ENCODE data around the gene MEX3D. TPM values are rescaled to one million over a fixed set of nuclear protein-coding genes. Genes with fewer than 3 reads are reported as not detected.

MEX3D gene
- total and polyA plus RNA-seq, 5 donors from 2014 or later: 0.21 to 3.6 TPM; not detected in 3

DNA sequence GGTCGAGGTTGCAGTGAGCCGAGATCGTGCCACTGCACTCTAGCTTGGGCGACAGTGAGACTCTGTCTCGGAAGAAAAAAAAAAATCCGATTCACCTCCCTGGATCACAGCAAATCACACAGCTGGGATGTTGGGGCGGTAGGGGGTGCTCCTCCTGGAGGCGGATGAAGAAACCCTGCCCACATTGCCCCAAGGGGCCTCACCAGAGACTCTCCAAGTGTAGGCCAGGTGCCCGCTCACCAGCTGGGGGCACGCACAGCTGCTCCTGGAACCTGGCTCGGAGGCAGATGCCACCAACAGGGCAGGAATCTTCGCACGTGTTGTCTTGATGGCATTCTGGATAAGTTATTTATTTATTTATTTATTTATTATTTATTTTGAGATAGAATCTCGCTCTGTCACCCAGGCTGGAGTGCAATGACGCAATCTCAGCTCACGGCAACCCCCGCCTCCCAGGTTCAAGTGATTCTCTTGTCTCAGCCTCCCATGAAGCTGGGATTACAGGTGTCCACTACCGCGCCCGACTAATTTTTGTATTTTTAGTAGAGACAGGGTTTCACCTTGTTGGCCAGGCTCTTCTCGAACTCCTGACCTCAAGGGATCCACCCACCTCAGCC, 34.1 kb upstream of the MEX3D start:
- no peaks in the 10 kb centered on the region for H3K27me3 ChIP-seq (ENCODE audit: control insufficient read depth, insufficient read depth, low read length)
- ATAC-seq (ENCODE audit: low read depth in 2 of 2): no peak
- peaks cover 40% of the 10 kb centered on the region for H3K4me1 ChIP-seq (ENCODE audit: control insufficient read depth, insufficient read depth, low read length, poor library complexity, severe bottlenecking)
- H3K36me3 ChIP-seq (ENCODE audit: control insufficient read depth, insufficient read depth, low read length): peaks cover 13% of the 10 kb centered on the region
- H3K4me3 ChIP-seq (ENCODE audit: low read depth, low read length): no peak overlapping the region
- H3K36me3 Mint-ChIP-seq: peaks cover 9% of the 10 kb centered on the region
- H3K4me3 Mint-ChIP-seq: peak overlapping the region in 3 of 4 donors; percentile 65 to 70 (median 70)
- no peak for DNase-seq
- no peak overlapping the region for H3K27ac ChIP-seq (ENCODE audit: insufficient read depth, low read length, poor library complexity, severe bottlenecking)
- peaks cover 4 to 47% (median 20%) of the 10 kb centered on the region in 4 donors for H3K4me1 Mint-ChIP-seq
- H3K27me3 Mint-ChIP-seq: no peaks in the 10 kb centered on the region
- H3K9me3 ChIP-seq (ENCODE audit: control insufficient read depth in 2 of 2, low read length in 2 of 2): no peaks in the 10 kb centered on the region
- H3K9me3 Mint-ChIP-seq: no peaks in the 10 kb centered on the region
- peak overlapping the region in 1 of 3 donors; percentile 26 for H3K27ac Mint-ChIP-seq

DNA sequence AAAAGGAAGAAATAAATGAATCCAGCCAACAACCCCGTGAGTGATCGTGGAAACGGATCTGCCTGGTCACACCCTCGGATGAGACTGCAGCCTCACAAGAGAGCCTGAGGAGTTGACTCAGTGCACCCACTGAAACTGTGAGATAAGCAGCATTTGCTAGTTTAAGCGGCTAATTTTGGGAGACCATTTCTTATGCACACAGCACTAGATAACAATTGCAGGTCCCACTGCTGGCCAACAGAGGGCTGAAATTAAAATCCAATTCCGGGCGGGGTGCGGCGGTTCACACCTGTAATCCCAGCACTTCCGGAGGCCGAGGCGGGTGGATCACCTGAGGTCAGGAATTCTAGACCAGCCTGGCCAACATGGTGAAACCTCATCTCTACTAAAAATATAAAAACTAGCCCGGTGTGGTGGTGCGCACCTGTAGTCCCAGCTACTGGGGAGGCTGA, 33.5 kb upstream of the MEX3D start:
- peaks cover 19% of the 10 kb centered on the region for H3K36me3 ChIP-seq (ENCODE audit: control insufficient read depth, insufficient read depth, low read length)
- H3K27ac ChIP-seq (ENCODE audit: insufficient read depth, low read length, poor library complexity, severe bottlenecking): no peak overlapping the region
- H3K27ac Mint-ChIP-seq: peak overlapping the region in 1 of 3 donors; percentile 20
- H3K9me3 Mint-ChIP-seq: no peaks in the 10 kb centered on the region
- H3K4me3 ChIP-seq (ENCODE audit: low read depth, low read length): no peak overlapping the region
- H3K4me1 Mint-ChIP-seq: peaks cover 4 to 44% (median 20%) of the 10 kb centered on the region in 4 donors
- ATAC-seq (ENCODE audit: low read depth in 2 of 2) (no peak), DNase-seq (no peak)
- H3K36me3 Mint-ChIP-seq: peaks cover 10% of the 10 kb centered on the region
- H3K4me1 ChIP-seq (ENCODE audit: control insufficient read depth, insufficient read depth, low read length, poor library complexity, severe bottlenecking): peaks cover 37% of the 10 kb centered on the region
- no peaks in the 10 kb centered on the region for H3K9me3 ChIP-seq (ENCODE audit: control insufficient read depth in 2 of 2, low read length in 2 of 2)
- no peaks in the 10 kb centered on the region for H3K27me3 Mint-ChIP-seq
- H3K4me3 Mint-ChIP-seq: peak overlapping the region; percentile 46 to 68 (median 62)
- no peaks in the 10 kb centered on the region for H3K27me3 ChIP-seq (ENCODE audit: control insufficient read depth, insufficient read depth, low read length)

DNA sequence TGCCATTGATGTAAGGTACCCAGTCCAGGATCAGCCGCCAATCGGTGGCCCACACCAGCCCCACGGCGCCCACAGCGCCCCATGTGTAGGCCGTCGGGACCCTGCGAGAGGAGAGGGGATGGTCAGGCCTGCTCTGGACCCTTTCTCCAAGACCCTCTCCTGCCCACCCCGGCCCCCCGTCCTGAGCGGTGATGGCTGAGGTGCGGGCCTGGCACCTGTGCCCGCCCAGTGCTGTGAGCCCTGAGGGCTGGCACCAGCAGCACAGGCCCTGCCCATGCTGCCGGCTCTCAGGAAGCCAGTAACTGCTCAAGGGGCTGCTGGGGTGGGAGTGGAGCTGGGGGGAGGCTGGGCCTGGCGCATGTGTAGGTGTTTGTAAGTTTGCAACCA, 31.3 kb upstream of the MEX3D start:
- Mint-ChIP-seq H3K36me3 (peaks cover 10% of the 10 kb centered on the region), H3K27me3 (no peaks in the 10 kb centered on the region), H3K4me3 (no peak overlapping the region), H3K27ac (no peak overlapping the region), H3K9me3 (no peaks in the 10 kb centered on the region), H3K4me1 (peaks cover 0 to 30% (median 10%) of the 10 kb centered on the region in 4 donors)
- Histone ChIP-seq H3K4me1 (ENCODE audit: control insufficient read depth, insufficient read depth, low read length, poor library complexity, severe bottlenecking) (peaks cover 19% of the 10 kb centered on the region), H3K9me3 (ENCODE audit: control insufficient read depth in 2 of 2, low read length in 2 of 2) (no peaks in the 10 kb centered on the region), H3K36me3 (ENCODE audit: control insufficient read depth, insufficient read depth, low read length) (peaks cover 21% of the 10 kb centered on the region), H3K27me3 (ENCODE audit: control insufficient read depth, insufficient read depth, low read length) (no peaks in the 10 kb centered on the region), H3K27ac (ENCODE audit: insufficient read depth, low read length, poor library complexity, severe bottlenecking) (no peak overlapping the region), H3K4me3 (ENCODE audit: low read depth, low read length) (no peak overlapping the region)
- no peak for ATAC-seq (ENCODE audit: low read depth in 2 of 2)
- DNase-seq: no peak

DNA sequence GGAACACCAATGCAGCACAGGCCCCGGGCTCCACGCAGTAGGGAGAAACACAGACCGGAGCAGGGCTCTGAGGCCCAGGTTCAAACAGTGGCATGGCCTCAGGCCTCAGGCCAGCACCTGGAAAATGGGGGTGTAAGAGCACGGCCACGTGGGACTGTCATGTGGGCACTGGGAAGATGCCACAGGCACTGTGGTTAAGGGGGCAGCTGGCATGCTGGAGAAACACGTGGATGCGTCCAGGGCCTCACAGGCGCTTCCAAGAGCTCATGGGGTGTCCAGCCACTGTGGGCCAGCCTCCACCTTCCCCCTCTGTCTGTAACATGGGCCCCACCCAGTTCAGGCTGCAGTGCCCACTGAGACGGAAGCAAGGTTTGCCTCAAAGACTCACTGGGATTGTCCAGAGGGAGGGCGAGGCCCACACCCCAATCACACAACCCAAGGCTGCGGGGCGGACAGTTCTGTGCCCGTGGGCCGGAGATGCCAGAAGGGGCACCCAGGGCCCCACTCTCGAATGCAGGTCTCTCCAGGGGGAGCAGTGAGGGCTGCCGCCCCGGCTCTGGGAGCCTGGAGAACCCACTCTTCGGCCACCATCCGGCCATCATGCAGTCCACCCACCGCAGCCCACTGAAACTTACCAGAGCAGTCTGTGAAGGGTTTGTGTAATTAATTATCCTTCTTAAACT, 30.8 kb upstream of the MEX3D start:
- H3K27ac ChIP-seq (ENCODE audit: insufficient read depth, low read length, poor library complexity, severe bottlenecking): no peak overlapping the region
- no peaks in the 10 kb centered on the region for H3K27me3 Mint-ChIP-seq
- peak overlapping the region in 1 of 3 donors; percentile 32 for H3K27ac Mint-ChIP-seq
- peaks cover 10% of the 10 kb centered on the region for H3K36me3 Mint-ChIP-seq
- no peak overlapping the region for H3K4me3 Mint-ChIP-seq
- peaks cover 21% of the 10 kb centered on the region for H3K36me3 ChIP-seq (ENCODE audit: control insufficient read depth, insufficient read depth, low read length)
- DNase-seq: no peak
- H3K4me1 Mint-ChIP-seq: peaks cover 0 to 25% (median 7%) of the 10 kb centered on the region in 4 donors
- ATAC-seq (ENCODE audit: low read depth in 2 of 2): no peak
- H3K4me3 ChIP-seq (ENCODE audit: low read depth, low read length): no peak overlapping the region
- peaks cover 14% of the 10 kb centered on the region for H3K4me1 ChIP-seq (ENCODE audit: control insufficient read depth, insufficient read depth, low read length, poor library complexity, severe bottlenecking)
- H3K27me3 ChIP-seq (ENCODE audit: control insufficient read depth, insufficient read depth, low read length): no peaks in the 10 kb centered on the region
- no peaks in the 10 kb centered on the region for H3K9me3 ChIP-seq (ENCODE audit: control insufficient read depth in 2 of 2, low read length in 2 of 2)
- H3K9me3 Mint-ChIP-seq: no peaks in the 10 kb centered on the region

DNA sequence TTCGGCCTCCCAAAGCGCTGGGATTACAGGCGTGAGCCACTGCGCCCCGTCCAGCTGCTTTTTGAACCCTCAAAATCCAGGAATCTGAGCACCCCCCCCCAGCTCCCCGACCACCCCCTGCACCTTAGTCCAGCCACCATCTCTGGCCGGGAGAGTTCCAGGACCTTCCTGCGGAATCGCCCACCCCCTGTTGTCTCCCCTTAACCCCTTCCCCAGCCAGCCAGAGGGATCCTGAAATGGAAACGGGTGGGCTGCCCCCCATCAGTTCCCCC, 25.3 kb upstream of the MEX3D start:
- Mint-ChIP-seq H3K27ac (peak overlapping the region; percentile 46 to 93 (median 87)), H3K36me3 (peaks cover 3% of the 10 kb centered on the region), H3K4me3 (peak overlapping the region; percentile 81 to 94 (median 90)), H3K27me3 (no peaks in the 10 kb centered on the region), H3K9me3 (no peaks in the 10 kb centered on the region), H3K4me1 (peaks cover 0 to 23% (median 12%) of the 10 kb centered on the region in 4 donors)
- peaks cover 22% of the 10 kb centered on the region for H3K4me1 ChIP-seq (ENCODE audit: control insufficient read depth, insufficient read depth, low read length, poor library complexity, severe bottlenecking)
- ATAC-seq (ENCODE audit: low read depth in 2 of 2) (no peak), DNase-seq (no peak)
- H3K27ac ChIP-seq (ENCODE audit: insufficient read depth, low read length, poor library complexity, severe bottlenecking): peak overlapping the region; percentile 37
- peaks cover 17% of the 10 kb centered on the region for H3K36me3 ChIP-seq (ENCODE audit: control insufficient read depth, insufficient read depth, low read length)
- H3K4me3 ChIP-seq (ENCODE audit: low read depth, low read length): no peak overlapping the region
- no peaks in the 10 kb centered on the region for H3K9me3 ChIP-seq (ENCODE audit: control insufficient read depth in 2 of 2, low read length in 2 of 2)
- no peaks in the 10 kb centered on the region for H3K27me3 ChIP-seq (ENCODE audit: control insufficient read depth, insufficient read depth, low read length)

DNA sequence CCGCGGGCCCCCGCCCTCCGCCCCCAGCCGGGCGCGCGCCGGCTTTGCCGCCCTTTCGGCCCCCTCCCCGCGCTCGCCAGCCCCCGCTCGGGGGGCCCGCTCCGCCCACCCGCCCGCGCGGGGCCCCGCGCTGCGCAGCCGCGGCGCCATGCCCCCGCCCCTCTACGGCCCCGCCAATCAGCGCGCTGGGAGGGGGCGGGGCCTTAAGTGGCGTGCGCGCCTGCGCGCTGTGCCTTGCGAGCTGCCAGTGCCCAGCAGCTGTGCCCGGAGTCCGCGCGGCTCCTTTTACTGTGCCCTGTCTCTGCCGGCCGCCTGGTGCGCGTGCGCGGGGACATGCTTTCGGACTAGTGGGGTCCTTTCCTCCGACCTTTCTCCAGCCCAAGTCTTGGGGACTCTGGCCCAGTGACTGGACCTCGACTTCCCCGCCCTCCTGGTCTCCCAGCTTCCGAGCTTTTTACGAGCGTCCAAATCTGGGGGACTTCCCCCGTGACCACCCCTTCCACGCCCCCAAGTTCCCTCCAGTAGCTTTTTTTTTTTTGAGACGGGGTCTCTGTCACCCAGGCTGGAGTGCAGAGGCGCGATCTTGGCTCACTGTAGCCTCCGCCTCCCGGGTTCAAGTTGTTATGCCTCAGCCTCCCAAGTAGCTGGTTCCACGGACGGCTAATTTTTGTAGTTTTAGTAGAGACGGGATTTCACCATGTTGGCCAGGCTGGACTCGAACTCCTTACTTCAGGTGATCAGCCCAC, 24.8 kb upstream of the MEX3D start, which contains the start of gene MBD3:
Gene MBD3 (minus strand): TSS at position 111 of the 746 bp plus-strand sequence. CDS start 234 bp downstream, outside the sequence.
- Mint-ChIP-seq H3K27ac (peak within 1 kb of the TSS; percentile 87 to 94 (median 93)), H3K36me3 (peaks cover 3% of the 10 kb centered on the region), H3K9me3 (no peaks in the 10 kb centered on the region), H3K27me3 (no peaks in the 10 kb centered on the region), H3K4me3 (peak within 1 kb of the TSS; percentile 89 to 95 (median 93)), H3K4me1 (peaks cover 0 to 23% (median 12%) of the 10 kb centered on the region in 4 donors)
- Histone ChIP-seq H3K27me3 (ENCODE audit: control insufficient read depth, insufficient read depth, low read length) (no peaks in the 10 kb centered on the region), H3K4me3 (ENCODE audit: low read depth, low read length) (peak within 1 kb of the TSS; percentile 61), H3K4me1 (ENCODE audit: control insufficient read depth, insufficient read depth, low read length, poor library complexity, severe bottlenecking) (peaks cover 22% of the 10 kb centered on the region), H3K9me3 (ENCODE audit: control insufficient read depth in 2 of 2, low read length in 2 of 2) (no peaks in the 10 kb centered on the region), H3K36me3 (ENCODE audit: control insufficient read depth, insufficient read depth, low read length) (peaks cover 15% of the 10 kb centered on the region), H3K27ac (ENCODE audit: insufficient read depth, low read length, poor library complexity, severe bottlenecking) (peak within 1 kb of the TSS; percentile 91)
- ATAC-seq (ENCODE audit: low read depth in 2 of 2): peak; percentile 75 to 78
- DNase-seq: peak; percentile 83 to 91 (median 88)

DNA sequence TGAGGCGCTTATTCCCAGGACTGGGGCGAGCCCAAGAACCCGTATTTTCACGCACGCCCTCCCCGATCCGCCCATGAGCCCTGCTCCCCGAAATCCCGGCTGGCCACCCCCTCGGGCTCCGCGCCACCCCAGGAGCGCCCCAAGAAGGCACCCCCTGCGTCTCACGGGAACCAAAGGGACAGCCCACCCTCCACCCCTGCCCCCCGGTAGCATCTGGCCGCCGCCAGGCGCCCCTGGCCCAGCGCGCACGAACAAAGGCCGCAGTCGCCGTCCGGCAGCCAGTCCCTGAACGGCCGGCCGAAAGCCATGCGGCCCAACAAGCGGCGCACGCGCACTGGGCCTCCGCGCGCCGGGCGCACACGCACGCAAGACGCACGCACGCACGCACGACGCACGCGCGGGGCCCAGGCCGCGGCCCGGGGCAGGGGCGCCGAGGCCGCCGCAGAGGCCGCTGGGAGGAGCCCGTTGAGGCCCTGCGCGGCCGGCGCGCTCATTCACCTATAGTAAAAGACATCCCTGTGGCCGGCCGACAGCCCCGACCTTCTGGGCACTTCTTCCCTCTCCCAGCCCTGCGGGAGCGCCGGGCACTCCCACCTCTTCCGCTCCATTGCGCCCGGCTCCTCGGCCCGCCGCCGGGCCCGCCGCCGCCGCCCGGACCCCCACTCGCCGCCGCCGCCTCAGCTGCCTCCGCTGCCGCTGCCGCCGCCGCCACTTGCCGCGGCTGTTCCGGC, 24.1 kb upstream of the MEX3D start:
- DNase-seq: peak; percentile 76 to 90 (median 88)
- peak overlapping the region; percentile 87 to 95 (median 92) for H3K4me3 Mint-ChIP-seq
- peak; percentile 83 to 84 for ATAC-seq (ENCODE audit: low read depth in 2 of 2)
- H3K4me1 Mint-ChIP-seq: peaks cover 0 to 23% (median 12%) of the 10 kb centered on the region in 4 donors
- Histone ChIP-seq H3K27me3 (ENCODE audit: control insufficient read depth, insufficient read depth, low read length) (no peaks in the 10 kb centered on the region), H3K27ac (ENCODE audit: insufficient read depth, low read length, poor library complexity, severe bottlenecking) (peak overlapping the region; percentile 91), H3K4me1 (ENCODE audit: control insufficient read depth, insufficient read depth, low read length, poor library complexity, severe bottlenecking) (peaks cover 22% of the 10 kb centered on the region), H3K4me3 (ENCODE audit: low read depth, low read length) (peak overlapping the region; percentile 53), H3K36me3 (ENCODE audit: control insufficient read depth, insufficient read depth, low read length) (peaks cover 8% of the 10 kb centered on the region), H3K9me3 (ENCODE audit: control insufficient read depth in 2 of 2, low read length in 2 of 2) (no peaks in the 10 kb centered on the region)
- H3K9me3 Mint-ChIP-seq: no peaks in the 10 kb centered on the region
- H3K27me3 Mint-ChIP-seq: no peaks in the 10 kb centered on the region
- H3K27ac Mint-ChIP-seq: peak overlapping the region; percentile 82 to 94 (median 86)
- peaks cover under 1% of the 10 kb centered on the region for H3K36me3 Mint-ChIP-seq

Measured in CD4-positive, CD25-positive, alpha-beta regulatory T cell (primary cell).